Measurements from ENCODE around the gene MANEAL.
A peak's percentile ranks its signal among the peaks of the same experiment; 100 is the strongest.

The MANEAL gene

GRCh38 chr1:37813529-37814145, 20.0 kb downstream of the MANEAL start (continued):
- no peak for TF ChIP-seq ZBTB49 (tag by site-specific recombination; IDR thresholded peaks at IDR 0.05; ENCODE audit: low read depth)
- TF ChIP-seq ZBTB44 (tag by site-specific recombination; IDR thresholded peaks at IDR 0.05), result no peak
- TF ChIP-seq GFI1B (tag by site-specific recombination; IDR thresholded peaks at IDR 0.05), result no peak
- no peak for TF ChIP-seq ZSCAN5A (tag by site-specific recombination; IDR thresholded peaks at IDR 0.05)
- TF ChIP-seq ZBTB8A (tag by site-specific recombination; IDR thresholded peaks at IDR 0.05), result no peak
- TF ChIP-seq ZNF324 (tag by site-specific recombination; IDR thresholded peaks at IDR 0.05), result no peak
- TF ChIP-seq ZNF792 (tag by site-specific recombination; IDR thresholded peaks at IDR 0.05), result no peak

DNA sequence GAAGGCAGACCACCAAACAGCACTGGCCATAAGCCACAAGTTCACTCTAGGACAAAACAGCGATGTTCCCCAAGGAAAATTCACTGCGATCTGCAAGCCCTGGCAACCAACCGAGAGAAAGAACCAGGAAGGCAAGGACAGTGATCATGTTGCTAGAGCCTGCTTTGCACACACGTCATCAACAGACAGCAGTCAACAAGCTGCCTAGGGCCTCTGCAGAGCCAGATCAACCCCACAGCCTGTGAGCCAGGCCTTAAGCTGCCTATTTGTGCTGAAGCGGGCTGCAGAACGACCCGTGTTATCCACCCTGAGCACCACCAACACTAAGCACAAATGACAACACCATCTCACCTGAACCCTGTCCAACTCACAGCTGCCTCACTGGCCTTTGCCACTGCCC, 20.6 kb downstream of the MANEAL start:
- ChIA-PET POLR2A (no interaction called here), CTCF (no interaction called here)
- H3K4me3 ChIP-seq (ENCODE audit: low read depth, low read length), result no peak overlapping the region
- TF ChIP-seq ZNF600 (tag by site-specific recombination; IDR thresholded peaks at IDR 0.05), result peak; percentile 62
- TF ChIP-seq ZNF501 (tag by site-specific recombination; IDR thresholded peaks at IDR 0.05), result no peak
- no peak overlapping the region for H3K27ac ChIP-seq (ENCODE audit: extremely low read depth, low read depth, low read length)
- H3K4me1 ChIP-seq (ENCODE audit: control insufficient read depth, insufficient read depth, low read length), result peaks cover 1% of the 10 kb centered on the region; the same call in 1 of the 2 replicates
- H3K36me3 ChIP-seq (ENCODE audit: control insufficient read depth in 2 of 2, insufficient read depth in 1 of 2, low read length in 2 of 2), result peaks cover 6 to 73% of the 10 kb centered on the region in 2 experiments; a peak in 2 of 3 replicates
- H3K9me3 ChIP-seq (ENCODE audit: control insufficient read depth, insufficient read depth, low read depth, low read length), result no peaks in the 10 kb centered on the region

DNA sequence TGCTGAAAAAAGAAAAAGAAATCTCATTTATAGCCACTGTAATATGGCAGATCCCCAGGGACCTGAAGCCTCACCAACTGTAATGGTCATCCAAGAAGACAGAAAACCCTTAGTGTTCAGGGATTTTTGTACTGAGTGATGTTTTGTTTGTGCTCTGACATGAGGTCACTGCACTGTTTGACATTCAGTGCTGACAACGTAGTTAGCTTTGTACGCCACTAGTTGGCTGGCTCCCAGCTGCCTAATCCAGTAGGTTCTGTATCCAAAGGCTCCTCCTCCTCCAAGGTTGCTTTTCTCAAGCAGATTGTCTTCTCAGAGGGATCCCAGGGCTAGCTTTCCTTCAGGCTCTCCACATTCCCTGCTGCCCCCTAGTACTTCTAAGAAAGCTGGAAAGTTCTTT, 23.8 kb downstream of the MANEAL start:
- peaks cover 16 to 83% of the 10 kb centered on the region in 2 experiments for H3K36me3 ChIP-seq (ENCODE audit: control insufficient read depth in 2 of 2, insufficient read depth in 1 of 2, low read length in 2 of 2)

More for the DNA sequence above, 23.8 kb downstream of the MANEAL start:
- peak; percentile 52 for TF ChIP-seq ZNF629 (tag by site-specific recombination; IDR thresholded peaks at IDR 0.05)
- no peak for TF ChIP-seq TRIM28 (IDR thresholded peaks at IDR 0.05; ENCODE audit: borderline replicate concordance, low read length)
- no peak for TF ChIP-seq ZNF670 (tag by site-specific recombination; IDR thresholded peaks at IDR 0.05; ENCODE audit: low read depth)
- no peak for TF ChIP-seq ZNF157 (tag by site-specific recombination; IDR thresholded peaks at IDR 0.05)
- no peak for TF ChIP-seq ZNF121 (tag by site-specific recombination; IDR thresholded peaks at IDR 0.05)
- TF ChIP-seq, protein P1, sequence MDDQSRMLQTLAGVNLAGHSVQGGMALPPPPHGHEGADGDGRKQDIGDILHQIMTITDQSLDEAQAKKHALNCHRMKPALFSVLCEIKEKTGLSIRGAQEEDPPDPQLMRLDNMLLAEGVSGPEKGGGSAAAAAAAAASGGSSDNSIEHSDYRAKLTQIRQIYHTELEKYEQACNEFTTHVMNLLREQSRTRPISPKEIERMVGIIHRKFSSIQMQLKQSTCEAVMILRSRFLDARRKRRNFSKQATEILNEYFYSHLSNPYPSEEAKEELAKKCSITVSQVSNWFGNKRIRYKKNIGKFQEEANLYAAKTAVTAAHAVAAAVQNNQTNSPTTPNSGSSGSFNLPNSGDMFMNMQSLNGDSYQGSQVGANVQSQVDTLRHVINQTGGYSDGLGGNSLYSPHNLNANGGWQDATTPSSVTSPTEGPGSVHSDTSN (CRISPR knock-in tag; IDR thresholded peaks at IDR 0.05), result no peak
- TF ChIP-seq ZBTB21 (tag by site-specific recombination; IDR thresholded peaks at IDR 0.05), result peak; percentile 54; the same call in 1 of the 2 replicates
- no peaks in the 10 kb centered on the region for H3K9me3 ChIP-seq (ENCODE audit: control insufficient read depth, insufficient read depth, low read depth, low read length)
- no peak overlapping the region for H3K27ac ChIP-seq (ENCODE audit: extremely low read depth, low read depth, low read length)
- ChIA-PET CTCF (interaction anchor here (1.0 kb wide), 1 partner anchor 9 kb away, joined by 4 read pairs; no protein-coding TSS in a partner anchor), POLR2A (interaction anchor here (0.7 kb wide), 1 partner anchor 9 kb away, joined by 3 read pairs; the partner anchor contains the start of gene YRDC)
- H3K4me3 ChIP-seq (ENCODE audit: low read depth, low read length), result no peak overlapping the region
- no peaks in the 10 kb centered on the region for H3K4me1 ChIP-seq (ENCODE audit: control insufficient read depth, insufficient read depth, low read length)
